ENCODE results near the gene AUTS2. TPM values are rescaled to one million over a fixed set of nuclear protein-coding genes. Genes with fewer than 3 reads are reported as not detected.

Gene AUTS2
- total RNA-seq, 1 experiment from 2014 or later, result not detected

- H3K36me3 Mint-ChIP-seq (ENCODE audit: insufficient read depth, unreplicated experiment), result no peaks in the 10 kb centered on the region
- DNase-seq, result no peak
- TF ChIP-seq CTCF (IDR thresholded peaks at IDR 0.05; ENCODE audit: unreplicated experiment), result no peak
- CTCF ChIA-PET, result no interaction called here
- peaks cover 6% of the 10 kb centered on the region for H3K9me3 Mint-ChIP-seq (ENCODE audit: low read depth, unreplicated experiment)
- no TSS peak for BruUV-seq (replicated peaks)
- intact Hi-C loops (cut with micrococcal nuclease; ENCODE audit: unreplicated experiment), result no loop called here
- no peaks in the 10 kb centered on the region for H3K4me1 Mint-ChIP-seq (ENCODE audit: low read depth, unreplicated experiment)
- H3K4me3 Mint-ChIP-seq (ENCODE audit: low read depth, unreplicated experiment), result no peak overlapping the region
- no peak overlapping the region for H3K27ac Mint-ChIP-seq (ENCODE audit: unreplicated experiment)
- H3K27me3 Mint-ChIP-seq (ENCODE audit: unreplicated experiment), result no peaks in the 10 kb centered on the region
These were observed 946.9 kb downstream of the AUTS2 start for GRCh38 chr7:70545214-70545613.

- CTCF ChIA-PET, result no interaction called here
- no TSS peak for BruUV-seq (replicated peaks)
- intact Hi-C loops (cut with micrococcal nuclease; ENCODE audit: unreplicated experiment), result no loop called here
- no peak for DNase-seq
- Mint-ChIP-seq H3K9me3 (ENCODE audit: low read depth, unreplicated experiment) (peaks cover 3% of the 10 kb centered on the region), H3K4me3 (ENCODE audit: low read depth, unreplicated experiment) (no peak overlapping the region), H3K4me1 (ENCODE audit: low read depth, unreplicated experiment) (no peaks in the 10 kb centered on the region), H3K27me3 (ENCODE audit: unreplicated experiment) (no peaks in the 10 kb centered on the region), H3K27ac (ENCODE audit: unreplicated experiment) (no peak overlapping the region), H3K36me3 (ENCODE audit: insufficient read depth, unreplicated experiment) (no peaks in the 10 kb centered on the region)
- TF ChIP-seq CTCF (IDR thresholded peaks at IDR 0.05; ENCODE audit: unreplicated experiment), result no peak
These were observed 953.9 kb downstream of the AUTS2 start for GRCh38 chr7:70552141-70552540.

GRCh38 chr7:70553364-70553763 lies 955.1 kb downstream of the AUTS2 start:
- BruUV-seq (replicated peaks), result no TSS peak
- H3K27ac Mint-ChIP-seq (ENCODE audit: unreplicated experiment), result no peak overlapping the region
- H3K27me3 Mint-ChIP-seq (ENCODE audit: unreplicated experiment), result no peaks in the 10 kb centered on the region

GRCh38 chr7:70554646-70555045 lies 956.4 kb downstream of the AUTS2 start:
- no peaks in the 10 kb centered on the region for H3K4me1 Mint-ChIP-seq (ENCODE audit: low read depth, unreplicated experiment)
- H3K27ac Mint-ChIP-seq (ENCODE audit: unreplicated experiment), result no peak overlapping the region
- no TSS peak for BruUV-seq (replicated peaks)

More at GRCh38 chr7:70553364-70553763, 955.1 kb downstream of the AUTS2 start:
- peaks cover 3% of the 10 kb centered on the region for H3K9me3 Mint-ChIP-seq (ENCODE audit: low read depth, unreplicated experiment)
- no peaks in the 10 kb centered on the region for H3K36me3 Mint-ChIP-seq (ENCODE audit: insufficient read depth, unreplicated experiment)
- TF ChIP-seq CTCF (IDR thresholded peaks at IDR 0.05; ENCODE audit: unreplicated experiment), result no peak
- no peaks in the 10 kb centered on the region for H3K4me1 Mint-ChIP-seq (ENCODE audit: low read depth, unreplicated experiment)
- no peak overlapping the region for H3K4me3 Mint-ChIP-seq (ENCODE audit: low read depth, unreplicated experiment)
- no peak for DNase-seq
- CTCF ChIA-PET, result no interaction called here
- intact Hi-C loops (cut with micrococcal nuclease; ENCODE audit: unreplicated experiment), result no loop called here

More at GRCh38 chr7:70554646-70555045, 956.4 kb downstream of the AUTS2 start:
- no peaks in the 10 kb centered on the region for H3K27me3 Mint-ChIP-seq (ENCODE audit: unreplicated experiment)
- no peak overlapping the region for H3K4me3 Mint-ChIP-seq (ENCODE audit: low read depth, unreplicated experiment)
- H3K9me3 Mint-ChIP-seq (ENCODE audit: low read depth, unreplicated experiment), result peaks cover 3% of the 10 kb centered on the region
- DNase-seq, result no peak
- no peak for TF ChIP-seq CTCF (IDR thresholded peaks at IDR 0.05; ENCODE audit: unreplicated experiment)
- intact Hi-C loops (cut with micrococcal nuclease; ENCODE audit: unreplicated experiment), result no loop called here
- no peaks in the 10 kb centered on the region for H3K36me3 Mint-ChIP-seq (ENCODE audit: insufficient read depth, unreplicated experiment)
- CTCF ChIA-PET, result no interaction called here
